Endothelial cell of umbilical vein (primary cell): Measurements from ENCODE around the gene USP25.

Source experiments
- EZH2 ChIP-seq: IDR thresholded peaks from 2 replicates; pipeline ENCODE4 v1.6.1; 2012; ENCODE audit warnings: borderline replicate concordance, low read depth, mild to moderate bottlenecking, moderate library complexity, low read length, inconsistent platforms; ENCODE audit not compliant: severe bottlenecking
- FOS ChIP-seq: IDR thresholded peaks from 2 replicates; pipeline ENCODE4 v1.6.1; 2011; ENCODE audit warnings: mild to moderate bottlenecking, low read length, moderate library complexity, borderline replicate concordance; ENCODE audit not compliant: insufficient read depth
- GATA2 ChIP-seq: IDR thresholded peaks from 2 replicates; pipeline ENCODE4 v1.7.0; 2011; ENCODE audit warnings: low read depth, mild to moderate bottlenecking, moderate library complexity, mixed read lengths, low read length; ENCODE audit not compliant: insufficient read length, insufficient read depth
- POLR2A ChIP-seq: IDR thresholded peaks from 2 replicates; pipeline ENCODE4 v1.6.1; 2012; ENCODE audit warnings: low read depth, mild to moderate bottlenecking, control low read depth, low read length
- POLR2AphosphoS5 ChIP-seq: IDR thresholded peaks from 2 replicates; pipeline ENCODE4 v1.6.1; 2012; ENCODE audit warnings: low read depth, mild to moderate bottlenecking, control low read depth, low read length, moderate library complexity; ENCODE audit not compliant: insufficient read depth
- TF ChIP-seq, protein P1 (sequence below): IDR thresholded peaks from 2 replicates; pipeline ENCODE4 v1.6.1; 2011; ENCODE audit not compliant: insufficient read depth, insufficient read length
- TF ChIP-seq, protein P2 (sequence below), 2 donors: IDR thresholded peaks; 1 replicate in 1 of 2; 2 replicates in 1 of 2; pipeline ENCODE4 v1.5.1; 2011; ENCODE audit warnings: low read length in 2 of 2, mild to moderate bottlenecking in 2 of 2, moderate library complexity in 2 of 2, control low read depth in 1 of 2, inconsistent platforms in 1 of 2, low read depth in 1 of 2; ENCODE audit not compliant: insufficient read depth in 1 of 2; ENCODE audit errors: extremely low read depth in 1 of 2

- TF ChIP-seq, protein P1, sequence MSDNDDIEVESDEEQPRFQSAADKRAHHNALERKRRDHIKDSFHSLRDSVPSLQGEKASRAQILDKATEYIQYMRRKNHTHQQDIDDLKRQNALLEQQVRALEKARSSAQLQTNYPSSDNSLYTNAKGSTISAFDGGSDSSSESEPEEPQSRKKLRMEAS: no peak
- TF ChIP-seq POLR2AphosphoS5 (no peak), POLR2A (no peak), EZH2 (no peak), FOS (no peak), GATA2 (no peak)
- TF ChIP-seq, protein P2, sequence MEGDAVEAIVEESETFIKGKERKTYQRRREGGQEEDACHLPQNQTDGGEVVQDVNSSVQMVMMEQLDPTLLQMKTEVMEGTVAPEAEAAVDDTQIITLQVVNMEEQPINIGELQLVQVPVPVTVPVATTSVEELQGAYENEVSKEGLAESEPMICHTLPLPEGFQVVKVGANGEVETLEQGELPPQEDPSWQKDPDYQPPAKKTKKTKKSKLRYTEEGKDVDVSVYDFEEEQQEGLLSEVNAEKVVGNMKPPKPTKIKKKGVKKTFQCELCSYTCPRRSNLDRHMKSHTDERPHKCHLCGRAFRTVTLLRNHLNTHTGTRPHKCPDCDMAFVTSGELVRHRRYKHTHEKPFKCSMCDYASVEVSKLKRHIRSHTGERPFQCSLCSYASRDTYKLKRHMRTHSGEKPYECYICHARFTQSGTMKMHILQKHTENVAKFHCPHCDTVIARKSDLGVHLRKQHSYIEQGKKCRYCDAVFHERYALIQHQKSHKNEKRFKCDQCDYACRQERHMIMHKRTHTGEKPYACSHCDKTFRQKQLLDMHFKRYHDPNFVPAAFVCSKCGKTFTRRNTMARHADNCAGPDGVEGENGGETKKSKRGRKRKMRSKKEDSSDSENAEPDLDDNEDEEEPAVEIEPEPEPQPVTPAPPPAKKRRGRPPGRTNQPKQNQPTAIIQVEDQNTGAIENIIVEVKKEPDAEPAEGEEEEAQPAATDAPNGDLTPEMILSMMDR (IDR thresholded peaks at IDR 0.05; ENCODE audit: extremely low read depth in 1 of 2, insufficient read depth in 1 of 2, low read depth in 1 of 2, low read length in 2 of 2): no peak
Observed at GRCh38 chr21:15740383-15740782, 10.6 kb downstream of the USP25 start.
